Thoracic aorta (tissue), 2 donors: Measurements from ENCODE around the gene MAP2. TPM values are rescaled to one million over a fixed set of nuclear protein-coding genes. Genes with fewer than 3 reads are reported as not detected.

ENCODE experiments used
- ATAC-seq: fragments of 150-250 bp; one replicate; pipeline ENCODE4 v1.8.0; 2017; ENCODE audit warnings: low read depth; ENCODE audit not compliant: insufficient number of reproducible peaks, low FRiP score
- DNase-seq: peaks from one replicate; pipeline ENCODE4 v3.0.0-alpha.2; 2020; ENCODE audit warnings: low spot score
- H3K27ac ChIP-seq, 2 donors: fragments of 200-600 bp; sonication (generic); 1 replicate in 1 of 2; 2 replicates in 1 of 2; pipeline ENCODE4 v1.5.1; 2016; ENCODE audit warnings: mild to moderate bottlenecking in 2 of 2, moderate library complexity in 2 of 2
- H3K27me3 ChIP-seq: fragments of 200-600 bp; sonication (generic); replicated peaks from 2 replicates; pipeline ENCODE4 v1.6.0; 2016; ENCODE audit warnings: mild to moderate bottlenecking; ENCODE audit not compliant: insufficient read depth
- H3K36me3 ChIP-seq: fragments of 200-600 bp; sonication (generic); one replicate; pipeline ENCODE4 v1.5.1; 2016
- H3K4me1 ChIP-seq, 2 donors: fragments of 200-600 bp; sonication (generic); 1 replicate in 1 of 2; 2 replicates in 1 of 2; pipeline versions ENCODE4 v1.5.1 to v1.6.0; 2016; ENCODE audit warnings: low read depth in 2 of 2, mild to moderate bottlenecking in 1 of 2; ENCODE audit not compliant: control insufficient read depth in 1 of 2
- H3K4me3 ChIP-seq: fragments of 200-600 bp; sonication (generic); 2 replicates; pipeline ENCODE4 v1.5.1; 2016; ENCODE audit warnings: mild to moderate bottlenecking
- H3K9me3 ChIP-seq: fragments of 200-600 bp; sonication (generic); 2 replicates; pipeline ENCODE4 v1.5.1; 2016
- total RNA-seq, 2 donors: library from RNA; depleted of rRNA; stranded (reverse); fragments of >200 nt; gene quantifications; one replicate each; pipeline versions ENCODE4 v1.1.0 to v1.2.3, GENCODE V29; 2016
- TF ChIP-seq, protein P1 (sequence below): fragments of 200-600 bp; sonication (generic); IDR thresholded peaks from one replicate; pipeline ENCODE4 v1.5.1; 2019; ENCODE audit warnings: antibody characterized with exemption

MAP2 gene, protein sequence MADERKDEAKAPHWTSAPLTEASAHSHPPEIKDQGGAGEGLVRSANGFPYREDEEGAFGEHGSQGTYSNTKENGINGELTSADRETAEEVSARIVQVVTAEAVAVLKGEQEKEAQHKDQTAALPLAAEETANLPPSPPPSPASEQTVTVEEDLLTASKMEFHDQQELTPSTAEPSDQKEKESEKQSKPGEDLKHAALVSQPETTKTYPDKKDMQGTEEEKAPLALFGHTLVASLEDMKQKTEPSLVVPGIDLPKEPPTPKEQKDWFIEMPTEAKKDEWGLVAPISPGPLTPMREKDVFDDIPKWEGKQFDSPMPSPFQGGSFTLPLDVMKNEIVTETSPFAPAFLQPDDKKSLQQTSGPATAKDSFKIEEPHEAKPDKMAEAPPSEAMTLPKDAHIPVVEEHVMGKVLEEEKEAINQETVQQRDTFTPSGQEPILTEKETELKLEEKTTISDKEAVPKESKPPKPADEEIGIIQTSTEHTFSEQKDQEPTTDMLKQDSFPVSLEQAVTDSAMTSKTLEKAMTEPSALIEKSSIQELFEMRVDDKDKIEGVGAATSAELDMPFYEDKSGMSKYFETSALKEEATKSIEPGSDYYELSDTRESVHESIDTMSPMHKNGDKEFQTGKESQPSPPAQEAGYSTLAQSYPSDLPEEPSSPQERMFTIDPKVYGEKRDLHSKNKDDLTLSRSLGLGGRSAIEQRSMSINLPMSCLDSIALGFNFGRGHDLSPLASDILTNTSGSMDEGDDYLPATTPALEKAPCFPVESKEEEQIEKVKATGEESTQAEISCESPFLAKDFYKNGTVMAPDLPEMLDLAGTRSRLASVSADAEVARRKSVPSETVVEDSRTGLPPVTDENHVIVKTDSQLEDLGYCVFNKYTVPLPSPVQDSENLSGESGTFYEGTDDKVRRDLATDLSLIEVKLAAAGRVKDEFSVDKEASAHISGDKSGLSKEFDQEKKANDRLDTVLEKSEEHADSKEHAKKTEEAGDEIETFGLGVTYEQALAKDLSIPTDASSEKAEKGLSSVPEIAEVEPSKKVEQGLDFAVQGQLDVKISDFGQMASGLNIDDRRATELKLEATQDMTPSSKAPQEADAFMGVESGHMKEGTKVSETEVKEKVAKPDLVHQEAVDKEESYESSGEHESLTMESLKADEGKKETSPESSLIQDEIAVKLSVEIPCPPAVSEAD (N-terminal part only)
- 10 to 100 TPM; 51.6 to 68.8 TPM for total RNA-seq

DNA sequence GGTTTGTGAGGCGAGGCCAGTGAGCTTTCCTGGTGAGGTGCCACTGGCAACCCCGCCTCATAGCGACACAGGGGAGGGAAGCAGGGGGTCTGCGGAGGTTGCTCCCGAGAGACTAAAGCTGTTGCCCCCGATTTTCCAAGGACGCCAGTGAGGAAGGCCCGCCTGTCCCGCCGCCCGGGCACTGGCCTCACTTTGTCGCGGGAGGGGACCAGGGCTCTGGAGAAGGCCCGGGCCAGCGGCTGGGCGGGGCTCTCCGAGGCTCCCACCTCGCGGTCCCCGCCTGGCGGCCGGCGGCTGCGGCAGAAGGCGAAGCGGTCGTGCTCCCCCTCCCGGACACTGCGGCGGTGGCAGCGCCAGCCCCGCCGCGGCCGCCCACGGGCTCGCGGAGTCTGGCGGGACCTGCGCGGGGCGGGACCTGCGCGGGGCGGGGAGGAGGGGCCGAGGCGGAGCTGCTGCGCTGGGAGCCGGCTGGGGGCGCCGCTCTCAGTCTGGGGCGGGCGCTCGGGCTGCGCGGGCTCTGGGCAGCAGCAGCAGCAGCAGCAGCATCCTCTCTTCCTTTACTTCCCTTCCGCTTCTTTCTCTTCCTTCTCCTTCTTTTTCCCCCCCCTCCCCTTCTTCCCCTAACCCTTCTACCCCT, at the start of gene MAP2:
Gene MAP2 (plus strand): TSS at position 486 of the 637 bp plus-strand sequence. CDS start 229,124 bp downstream, outside the sequence.
- DNase-seq (peak; percentile 23), ATAC-seq (peak; percentile 97)
- TF ChIP-seq, protein P1, sequence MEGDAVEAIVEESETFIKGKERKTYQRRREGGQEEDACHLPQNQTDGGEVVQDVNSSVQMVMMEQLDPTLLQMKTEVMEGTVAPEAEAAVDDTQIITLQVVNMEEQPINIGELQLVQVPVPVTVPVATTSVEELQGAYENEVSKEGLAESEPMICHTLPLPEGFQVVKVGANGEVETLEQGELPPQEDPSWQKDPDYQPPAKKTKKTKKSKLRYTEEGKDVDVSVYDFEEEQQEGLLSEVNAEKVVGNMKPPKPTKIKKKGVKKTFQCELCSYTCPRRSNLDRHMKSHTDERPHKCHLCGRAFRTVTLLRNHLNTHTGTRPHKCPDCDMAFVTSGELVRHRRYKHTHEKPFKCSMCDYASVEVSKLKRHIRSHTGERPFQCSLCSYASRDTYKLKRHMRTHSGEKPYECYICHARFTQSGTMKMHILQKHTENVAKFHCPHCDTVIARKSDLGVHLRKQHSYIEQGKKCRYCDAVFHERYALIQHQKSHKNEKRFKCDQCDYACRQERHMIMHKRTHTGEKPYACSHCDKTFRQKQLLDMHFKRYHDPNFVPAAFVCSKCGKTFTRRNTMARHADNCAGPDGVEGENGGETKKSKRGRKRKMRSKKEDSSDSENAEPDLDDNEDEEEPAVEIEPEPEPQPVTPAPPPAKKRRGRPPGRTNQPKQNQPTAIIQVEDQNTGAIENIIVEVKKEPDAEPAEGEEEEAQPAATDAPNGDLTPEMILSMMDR: peak; percentile 84
- H3K4me3 ChIP-seq: peak within 1 kb of the TSS; percentile 86
- no peaks in the 10 kb centered on the region for H3K27me3 ChIP-seq
- H3K4me1 ChIP-seq: peaks cover 8 to 17% of the 10 kb centered on the region in 2 donors
- H3K9me3 ChIP-seq: no peaks in the 10 kb centered on the region
- peak within 1 kb of the TSS; percentile 61 to 68 for H3K27ac ChIP-seq
- no peaks in the 10 kb centered on the region for H3K36me3 ChIP-seq

GRCh38 chr2:209376686-209377085, 47.2 kb upstream of the MAP2 start:
- Histone ChIP-seq H3K36me3 (no peaks in the 10 kb centered on the region), H3K9me3 (peaks cover 15% of the 10 kb centered on the region), H3K27ac (no peak overlapping the region), H3K4me3 (no peak overlapping the region), H3K27me3 (no peaks in the 10 kb centered on the region), H3K4me1 (no peaks in the 10 kb centered on the region)
- DNase-seq (no peak), ATAC-seq (no peak)
- TF ChIP-seq, protein P1: no peak

- no peaks in the 10 kb centered on the region for H3K36me3 ChIP-seq
- DNase-seq (no peak), ATAC-seq (no peak)
- no peak overlapping the region for H3K4me3 ChIP-seq
- no peaks in the 10 kb centered on the region for H3K4me1 ChIP-seq
- H3K27ac ChIP-seq: no peak overlapping the region
- H3K9me3 ChIP-seq: peaks cover 15% of the 10 kb centered on the region
- no peaks in the 10 kb centered on the region for H3K27me3 ChIP-seq
- TF ChIP-seq, protein P1: no peak
These were observed 43.6 kb upstream of the MAP2 start for GRCh38 chr2:209380293-209380692.

DNA sequence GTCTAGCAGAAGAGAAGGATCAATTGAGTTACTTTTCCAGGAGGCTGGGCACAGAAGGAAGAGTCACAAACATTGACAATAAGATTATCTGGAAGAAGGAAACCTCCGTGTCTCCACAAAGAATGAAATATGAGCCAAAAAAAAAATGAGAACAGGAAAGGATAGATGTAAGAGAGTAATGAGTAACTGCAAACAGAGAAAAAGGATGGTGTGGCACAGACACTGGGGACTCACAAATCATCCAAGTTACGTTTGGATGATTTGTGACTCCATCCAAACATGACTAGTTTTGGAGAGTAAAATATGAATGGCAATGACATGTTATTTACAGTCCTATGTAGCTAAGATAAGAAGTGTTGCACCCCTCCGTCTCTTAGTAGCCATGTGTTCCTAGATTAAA, 42.8 kb upstream of the MAP2 start:
- no peak overlapping the region for H3K27ac ChIP-seq
- TF ChIP-seq, protein P1: no peak
- no peaks in the 10 kb centered on the region for H3K4me1 ChIP-seq
- ATAC-seq (no peak), DNase-seq (no peak)
- H3K36me3 ChIP-seq: no peaks in the 10 kb centered on the region
- no peak overlapping the region for H3K4me3 ChIP-seq
- peaks cover 10% of the 10 kb centered on the region for H3K9me3 ChIP-seq
- no peaks in the 10 kb centered on the region for H3K27me3 ChIP-seq
